Ishikawa (cell line): ENCODE data around the gene FOXP4.

Experiments used
- CREB1 ChIP-seq: IDR thresholded peaks from 2 replicates; pipeline ENCODE4 v1.6.1; 2012; ENCODE audit warnings: low read depth
- EP300 ChIP-seq: IDR thresholded peaks from 2 replicates; pipeline ENCODE4 v1.6.1; 2012; ENCODE audit warnings: borderline replicate concordance
- NFIC ChIP-seq: IDR thresholded peaks from 2 replicates; pipeline ENCODE4 v1.6.1; 2012
- RAD21 ChIP-seq: IDR thresholded peaks from 2 replicates; pipeline ENCODE4 v1.6.1; 2012; ENCODE audit warnings: low read depth
- TAF1 ChIP-seq: IDR thresholded peaks from 2 replicates; pipeline ENCODE4 v1.6.1; 2012; ENCODE audit warnings: low read depth, mild to moderate bottlenecking
- ZBTB7A ChIP-seq: IDR thresholded peaks from 2 replicates; pipeline ENCODE4 v1.6.1; 2012; ENCODE audit warnings: low read depth
- TF ChIP-seq, protein P1 (sequence below): IDR thresholded peaks from 2 replicates; pipeline ENCODE4 v1.6.1; 2012

DNA sequence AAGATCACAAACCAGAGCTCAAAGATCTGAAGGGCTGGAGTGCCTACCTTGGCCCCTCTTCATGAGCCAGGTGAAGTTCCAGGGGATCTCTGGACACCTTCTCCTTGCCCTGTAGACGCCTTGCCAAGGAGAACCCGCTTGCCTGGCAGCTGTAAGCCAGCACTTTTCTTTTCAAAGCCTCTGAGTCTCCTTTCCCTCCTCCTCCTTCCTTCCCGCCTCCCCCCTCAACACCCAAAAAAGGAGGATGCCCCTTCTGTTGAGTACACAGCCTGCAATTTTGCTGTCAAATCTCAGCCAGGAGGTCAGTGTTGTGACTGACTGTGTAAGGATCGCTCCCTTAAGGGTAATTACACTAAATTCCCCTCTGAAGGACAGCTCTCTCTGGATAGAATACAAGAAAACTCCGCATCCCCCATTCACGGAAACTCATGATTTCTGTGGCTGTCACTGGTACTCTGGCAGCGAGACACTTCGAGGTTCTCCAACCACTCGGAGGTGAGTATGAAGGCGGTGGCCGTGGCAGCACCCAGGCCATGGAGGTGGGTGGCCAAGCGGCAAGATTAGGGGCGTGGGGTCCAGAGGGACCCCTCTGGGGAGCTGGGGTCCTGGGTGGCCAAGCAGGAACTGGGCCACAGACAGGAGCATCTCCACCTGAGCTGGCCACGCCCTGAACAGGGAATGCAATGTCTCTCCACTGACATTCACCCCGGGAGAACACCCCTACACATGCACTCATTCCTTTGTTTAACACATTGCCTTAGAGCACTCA lies 23.2 kb upstream of the FOXP4 start:
- TF ChIP-seq, protein P1, sequence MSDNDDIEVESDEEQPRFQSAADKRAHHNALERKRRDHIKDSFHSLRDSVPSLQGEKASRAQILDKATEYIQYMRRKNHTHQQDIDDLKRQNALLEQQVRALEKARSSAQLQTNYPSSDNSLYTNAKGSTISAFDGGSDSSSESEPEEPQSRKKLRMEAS = no peak
- TF ChIP-seq RAD21 = no peak
- TF ChIP-seq NFIC = no peak
- TF ChIP-seq TAF1 = no peak
- TF ChIP-seq EP300 = no peak
- no peak for TF ChIP-seq ZBTB7A
- TF ChIP-seq CREB1 = no peak
